ENCODE data around the gene MARK3. TPM values are rescaled to one million over a fixed set of nuclear protein-coding genes. Genes with fewer than 3 reads are reported as not detected.

The MARK3 gene
- polyA plus RNA-seq, 1 donor (not counting 4 experiments of a cell fraction or from before 2014, with no cell fraction given): 133 TPM

- dilution Hi-C loops (cut with MboI; ENCODE audit: extremely low pct_ligation_motif_present, low sequenced_read_pairs): no loop called here
- H2AFZ ChIP-seq (ENCODE audit: control insufficient read depth, low read length): no peak overlapping the region
These were observed 12.5 kb upstream of the MARK3 start for GRCh38 chr14:103372552-103373304.

GRCh38 chr14:103374121-103374520, 11.1 kb upstream of the MARK3 start:
- H3K9me3 ChIP-seq (ENCODE audit: control insufficient read depth, low read depth, low read length): peaks cover 2% of the 10 kb centered on the region
- no peaks in the 10 kb centered on the region for H4K20me1 ChIP-seq (ENCODE audit: control insufficient read depth, extremely low read depth, insufficient read depth, low read length)
- H3K4me2 ChIP-seq (ENCODE audit: control insufficient read depth, extremely low read depth, insufficient read depth, low read depth, low read length): no peak overlapping the region
- no peaks in the 10 kb centered on the region for H3K79me2 ChIP-seq (ENCODE audit: control insufficient read depth, insufficient read depth, low read length)
- H3K36me3 ChIP-seq (ENCODE audit: control insufficient read depth in 2 of 2, extremely low read depth in 1 of 2, insufficient read depth in 2 of 2, low read length in 2 of 2): no peaks in the 10 kb centered on the region
- DNase-seq (ENCODE audit: low read depth, low spot score) (no peak), FAIRE-seq (no peak)
- H3K4me3 ChIP-seq (ENCODE audit: control insufficient read depth in 2 of 3, extremely low read depth in 1 of 3, insufficient read depth in 2 of 3, low read depth in 1 of 3, low read length in 3 of 3): no peak overlapping the region
- H3K9ac ChIP-seq (ENCODE audit: control insufficient read depth, extremely low read depth, insufficient read depth, low read length): no peak overlapping the region
- no peaks in the 10 kb centered on the region for H3K9me1 ChIP-seq (ENCODE audit: control insufficient read depth, extremely low read depth, insufficient read depth, low read length)
- dilution Hi-C loops (cut with MboI; ENCODE audit: extremely low pct_ligation_motif_present, low sequenced_read_pairs): no loop called here
- peaks cover 14% of the 10 kb centered on the region for H3K4me1 ChIP-seq (ENCODE audit: control insufficient read depth, extremely low read depth, insufficient read depth, low read length)
- H3K27ac ChIP-seq (ENCODE audit: control insufficient read depth, insufficient read depth, low read length): no peak overlapping the region
- H3K27me3 ChIP-seq (ENCODE audit: control insufficient read depth, extremely low read depth, insufficient read depth, low read length): no peaks in the 10 kb centered on the region
- TF ChIP-seq EZH2 (IDR thresholded peaks at IDR 0.05; ENCODE audit: low read length) (no peak), CTCF (optimal IDR thresholded peaks at IDR 0.05 in 1 of 3, IDR thresholded peaks at IDR 0.05 in 1 of 3, conservative IDR thresholded peaks at IDR 0.05 in 1 of 3; ENCODE audit: extremely low read depth in 1 of 3, insufficient read depth in 2 of 3, low read length in 3 of 3) (no peak)
- H2AFZ ChIP-seq (ENCODE audit: control insufficient read depth, low read length): no peak overlapping the region

More at GRCh38 chr14:103372552-103373304, 12.5 kb upstream of the MARK3 start:
- no peaks in the 10 kb centered on the region for H3K27me3 ChIP-seq (ENCODE audit: control insufficient read depth, extremely low read depth, insufficient read depth, low read length)
- H3K9ac ChIP-seq (ENCODE audit: control insufficient read depth, extremely low read depth, insufficient read depth, low read length): no peak overlapping the region
- peak overlapping the region; percentile 22 for H3K4me2 ChIP-seq (ENCODE audit: control insufficient read depth, extremely low read depth, insufficient read depth, low read depth, low read length)
- no peak for TF ChIP-seq EZH2 (IDR thresholded peaks at IDR 0.05; ENCODE audit: low read length)
- no peak for TF ChIP-seq CTCF (optimal IDR thresholded peaks at IDR 0.05 in 1 of 3, IDR thresholded peaks at IDR 0.05 in 1 of 3, conservative IDR thresholded peaks at IDR 0.05 in 1 of 3; ENCODE audit: extremely low read depth in 1 of 3, insufficient read depth in 2 of 3, low read length in 3 of 3)
- no peaks in the 10 kb centered on the region for H4K20me1 ChIP-seq (ENCODE audit: control insufficient read depth, extremely low read depth, insufficient read depth, low read length)
- peaks cover 14% of the 10 kb centered on the region for H3K4me1 ChIP-seq (ENCODE audit: control insufficient read depth, extremely low read depth, insufficient read depth, low read length)
- H3K36me3 ChIP-seq (ENCODE audit: control insufficient read depth in 2 of 2, extremely low read depth in 1 of 2, insufficient read depth in 2 of 2, low read length in 2 of 2): no peaks in the 10 kb centered on the region
- peak; percentile 96 for FAIRE-seq
- peak; percentile 84 for DNase-seq (ENCODE audit: low read depth, low spot score)
- H3K4me3 ChIP-seq (ENCODE audit: control insufficient read depth in 2 of 3, extremely low read depth in 1 of 3, insufficient read depth in 2 of 3, low read depth in 1 of 3, low read length in 3 of 3): no peak overlapping the region
- H3K9me1 ChIP-seq (ENCODE audit: control insufficient read depth, extremely low read depth, insufficient read depth, low read length): no peaks in the 10 kb centered on the region
- H3K9me3 ChIP-seq (ENCODE audit: control insufficient read depth, low read depth, low read length): peaks cover 2% of the 10 kb centered on the region
- H3K27ac ChIP-seq (ENCODE audit: control insufficient read depth, insufficient read depth, low read length): peak overlapping the region; percentile 55
- no peaks in the 10 kb centered on the region for H3K79me2 ChIP-seq (ENCODE audit: control insufficient read depth, insufficient read depth, low read length)
